Ovary (tissue), 9 donors: ENCODE data around the gene SMG1. TPM values are rescaled to one million over a fixed set of nuclear protein-coding genes. Genes with fewer than 3 reads are reported as not detected.
"Not testable (repeated sequence)": the region's sequence is repeated elsewhere in the genome, so short reads cannot be mapped to it uniquely, and the experiment has no call there.

Experiments
- DNase-seq, 5 donors: peaks; one replicate each; pipeline ENCODE4 v3.0.0-alpha.2; 2019 to 2020
- H3K27ac ChIP-seq, 2 donors: fragments of 200-600 bp; one replicate each; pipeline versions ENCODE4 v1.5.1 to v1.8.0; 2019 to 2022
- H3K27me3 ChIP-seq: fragments of 200-600 bp; one replicate; pipeline ENCODE4 v1.8.0; 2022
- H3K36me3 ChIP-seq: fragments of 200-600 bp; sonication (generic); one replicate; pipeline ENCODE4 v1.5.1; 2019
- H3K4me1 ChIP-seq: one replicate; pipeline ENCODE4 v1.8.1; 2013; ENCODE audit warnings: mild to moderate bottlenecking, moderate library complexity; ENCODE audit not compliant: insufficient read depth
- H3K4me3 ChIP-seq: fragments of 200-600 bp; sonication (generic); one replicate; pipeline ENCODE4 v1.5.1; 2017
- H3K9me3 ChIP-seq, 2 donors: fragments of 200-600 bp in 1 of 2; sonication (generic) in 1 of 2; one replicate each; pipeline versions ENCODE4 v1.5.1 to v1.8.1; 2013 to 2019; ENCODE audit warnings: mild to moderate bottlenecking in 1 of 2, moderate library complexity in 1 of 2
- CTCF ChIP-seq, 3 donors: fragments of 450-650 bp in 2 of 3; fragments of 200-600 bp in 1 of 3; IDR thresholded peaks; one replicate each; pipeline versions ENCODE4 v1.5.1 to v1.8.0; 2016 to 2022; ENCODE audit warnings: antibody characterized with exemption in 3 of 3, mild to moderate bottlenecking in 1 of 3
- WGBS, 3 donors: extraction: QIAGEN DNeasy Blood & Tissue Kit in 1 of 3; methylation state at CpG; one replicate each; pipeline versions ENCODE4 v1.1.5 to v1.1.7; 2013 to 2017; 5-methylcytosine and 5-hydroxymethylcytosine counted together
- intact Hi-C, 4 donors: fragments of 100-400 bp; cut with DNase I; formaldehyde crosslinking; loops; one replicate each; pipeline versions ENCODE4 v1.11.0 to v1.15.1; 2022 to 2023
- polyA plus RNA-seq, 2 donors: library from polyadenylated mRNA; stranded (reverse); fragments of 200-250 nt in 1 of 2; fragments of 350-450 nt in 1 of 2; fragmentation: Illumina TruSeq in 1 of 2; extraction: RNeasy Lipid Tissue Mini Kit (QIAGEN cat#74804) in 1 of 2; gene quantifications; one replicate each; pipeline ENCODE4 v1.2.3, GENCODE V29; 2013 to 2014
- total RNA-seq, 7 donors: library from RNA; depleted of rRNA in 2 of 7; stranded (reverse); fragments of >200 nt in 2 of 7; fragmentation: NEBNext Ultra II Directional in 3 of 7; extraction: Animal tissue kit (Norgen Biotek cat#: 25700) in 3 of 7; gene quantifications; one replicate each; pipeline versions ENCODE4 v1.1.0 to v1.2.4, GENCODE V29; 2016 to 2023
- donor health status: DM: no; HTN: no; CAD: no; lungs with moderate emphysema.
- donor health status: DM: no; HTN: no; CAD: no.
- donor health status: Bipolar disorder and iron deficiency.
- donor health status: DM: yes; HTN: yes; CAD: no.
- donor health status: DM: no; HTN: no; CAD: no.
- donor health status: DM: yes; HTN: yes; CAD: no.

The SMG1 gene
- total and polyA plus RNA-seq, 9 donors = 12.5 to 94.5 (median 61.1) TPM

DNA sequence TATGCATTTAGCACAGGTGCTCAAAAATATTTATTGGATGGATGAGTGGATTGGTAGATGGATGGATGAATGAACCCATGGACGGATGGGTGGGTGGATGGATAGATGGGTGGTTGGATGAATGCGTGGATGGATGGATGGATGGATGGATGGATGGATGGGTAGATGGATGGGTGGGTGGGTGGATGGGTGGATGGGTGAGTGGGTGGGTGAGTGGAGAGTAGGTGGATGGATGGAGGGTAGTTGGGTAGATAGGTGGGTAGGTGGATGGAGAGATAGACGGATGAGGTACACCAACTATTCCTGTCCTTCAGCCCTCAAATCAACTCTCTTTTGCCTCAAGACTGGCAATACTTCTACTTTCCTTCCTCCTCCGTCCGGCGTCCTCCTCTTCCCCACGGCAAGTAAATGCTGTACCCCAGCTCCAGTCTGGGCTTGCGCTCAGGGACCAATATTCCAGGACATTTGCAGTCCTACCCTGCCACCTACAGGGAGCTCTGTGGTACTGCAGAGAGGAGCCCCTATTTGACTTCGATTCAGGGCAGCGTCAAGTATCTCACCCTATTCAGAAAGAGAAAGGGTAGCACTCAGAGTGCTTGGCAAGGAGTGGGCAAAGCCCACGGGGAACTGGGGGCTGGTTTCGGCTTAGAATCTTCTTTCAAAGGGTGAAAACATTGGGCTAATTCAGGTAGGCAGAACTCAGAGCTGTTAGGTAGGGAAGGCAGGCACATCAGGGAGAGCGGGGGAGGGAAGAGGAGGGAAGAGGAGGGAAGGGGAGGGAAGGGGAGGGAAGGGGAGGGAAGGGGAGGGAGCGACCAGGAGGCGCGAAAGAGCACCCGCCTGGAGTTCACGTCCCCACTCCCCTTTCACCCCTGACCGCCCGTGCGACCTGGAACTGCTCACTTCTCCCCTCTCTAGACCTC, 166.3 kb downstream of the SMG1 start:
- intact Hi-C loops, H3K9me3 ChIP-seq, H3K36me3 ChIP-seq, H3K4me3 ChIP-seq, H3K27ac ChIP-seq, H3K27me3 ChIP-seq, H3K4me1 ChIP-seq: not testable (repeated sequence)
- peak; percentile 24 to 41 (median 34) for TF ChIP-seq CTCF (IDR thresholded peaks at IDR 0.05)
- 13 to 19% (median 15%) methylated on average over 18 to 21 of the region's 21 CpGs for WGBS, 3 donors
- peak in 3 of 5 donors; percentile 35 to 54 (median 36) for DNase-seq

GRCh38 chr16:18757960-18758660, 168.1 kb downstream of the SMG1 start:
- H3K27ac ChIP-seq, H3K27me3 ChIP-seq, H3K4me3 ChIP-seq, H3K4me1 ChIP-seq, intact Hi-C loops, H3K9me3 ChIP-seq, H3K36me3 ChIP-seq, DNase-seq: not testable (repeated sequence)
- WGBS, 3 donors = 50 to 71% (median 56%) methylated on average over 3 to 5 of the region's 10 CpGs

DNA sequence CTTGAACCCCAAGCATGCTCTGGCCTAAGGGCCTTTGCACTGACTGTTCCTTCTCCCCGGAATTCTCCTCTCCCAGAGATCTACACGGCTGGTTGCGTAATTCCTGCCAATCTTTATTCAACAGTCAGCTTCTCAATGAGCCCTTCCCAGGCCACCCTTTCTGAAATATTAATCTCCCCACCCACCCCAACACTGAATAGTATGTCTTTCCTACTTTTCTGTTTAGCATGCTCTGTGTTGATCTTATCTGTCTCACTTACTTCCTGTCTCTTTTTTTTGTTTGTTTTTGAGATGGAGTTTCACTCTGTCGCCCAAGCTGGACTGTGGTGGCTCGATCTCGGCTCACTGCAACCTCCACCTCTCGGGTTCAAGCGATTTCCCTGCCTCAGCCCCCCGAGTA, 169.6 kb downstream of the SMG1 start:
- H3K9me3 ChIP-seq, H3K27ac ChIP-seq, intact Hi-C loops, H3K4me1 ChIP-seq, H3K36me3 ChIP-seq, DNase-seq, H3K27me3 ChIP-seq, H3K4me3 ChIP-seq: not testable (repeated sequence)
- 76 to 85% (median 76%) methylated on average over 9 of the region's 9 CpGs for WGBS, 3 donors

Other genes starting within 250 kb of the SMG1 start
- gene RPS15A, start 136.1 kb downstream of the SMG1 start, total RNA-seq = 1,000 to 10,000 TPM; 2,591 to 5,086 (median 2,853) TPM
- gene RPS15A, start 136.1 kb downstream of the SMG1 start, polyA plus RNA-seq = over 10,000 TPM in 1 of 2 donors, 1,000 to 10,000 TPM in 1; 4,713 to 11,026 TPM
- gene ARL6IP1, start 124.9 kb downstream of the SMG1 start, total RNA-seq = 100 to 1,000 TPM in 4 of 7 donors, 10 to 100 TPM in 3; 82.7 to 171 (median 105) TPM
- gene ARL6IP1, start 124.9 kb downstream of the SMG1 start, polyA plus RNA-seq = 100 to 1,000 TPM; 109 to 200 TPM
- gene TMC7, start 57.5 kb upstream of the SMG1 start, total RNA-seq = under 1 TPM in 6 of 7 donors, not detected in 1; 0.15 to 0.55 (median 0.31) TPM
- gene TMC7, start 57.5 kb upstream of the SMG1 start, polyA plus RNA-seq = 1 to 10 TPM in 1 of 2 donors, under 1 TPM in 1; 0.38 to 1.1 TPM
- 10 to 100 TPM; 23.4 to 39.9 (median 32.9) TPM for gene COQ7, start 141.2 kb upstream of the SMG1 start, total RNA-seq
- gene COQ7, start 141.2 kb upstream of the SMG1 start, polyA plus RNA-seq = 10 to 100 TPM; 19.5 to 23.5 TPM
- 10 to 100 TPM; 28.7 to 58.5 (median 46.8) TPM for gene ITPRIPL2, start 187.6 kb upstream of the SMG1 start, total RNA-seq
- 10 to 100 TPM; 11.4 to 34.8 TPM for gene ITPRIPL2, start 187.6 kb upstream of the SMG1 start, polyA plus RNA-seq
- 1 to 10 TPM in 2 of 7 donors, under 1 TPM in 5; 0.36 to 1.5 (median 0.82) TPM for gene SYT17, start 241.8 kb upstream of the SMG1 start, total RNA-seq
- under 1 TPM; 0.65 to 0.88 TPM for gene SYT17, start 241.8 kb upstream of the SMG1 start, polyA plus RNA-seq